RWPE1 (cell line): Measurements from ENCODE around the gene SLC6A12.

Experiments
- CTCF ChIA-PET: fragments of 350-600 bp; sonication (Branson Sonifier 250); formaldehyde crosslinking; extraction: SDS; loops from one replicate; lab custom pipeline; 2021; lab: Yijun Ruan, JAX
- POLR2A ChIA-PET: fragments of 400-600 bp; formaldehyde crosslinking; extraction: SDS; loops from one replicate; lab custom pipeline; 2020; ENCODE audit warnings: antibody characterized with exemption; ENCODE audit not compliant: low non-redundant PET; lab: Yijun Ruan, JAX
- DNase-seq: peaks from one replicate; pipeline ENCODE4 v3.0.0; 2012; ENCODE audit warnings: low spot score
- H3K27ac ChIP-seq: fragments of 450-650 bp; 2 replicates; pipeline ENCODE4 v1.5.1; 2017
- TF ChIP-seq, protein P1 (sequence below): fragments of 450-650 bp; conservative IDR thresholded peaks from 2 replicates; pipeline ENCODE4 v1.5.1; 2017; ENCODE audit warnings: low read depth, mild to moderate bottlenecking

SLC6A12 gene

DNA sequence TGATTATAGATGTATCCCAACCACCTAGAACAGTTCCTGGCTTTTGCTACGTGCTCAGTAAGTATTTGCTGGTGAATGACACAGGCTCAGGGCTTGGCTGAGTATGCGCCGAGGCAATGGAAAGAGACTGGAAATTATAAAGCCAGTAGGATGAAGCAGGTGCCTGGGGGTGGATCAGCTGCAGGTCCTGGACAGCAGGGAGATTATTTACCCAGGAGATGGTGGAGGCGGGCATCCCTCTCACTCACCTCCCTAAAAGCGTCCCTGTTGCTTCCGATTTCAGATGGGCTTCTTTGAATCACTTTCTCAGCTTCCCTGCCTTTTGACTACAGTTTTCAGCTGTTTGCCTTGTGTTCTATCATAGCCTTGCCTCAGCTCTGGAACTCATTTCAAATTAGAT, 42.3 kb upstream of the SLC6A12 start:
- CTCF ChIA-PET = no interaction called here

DNA sequence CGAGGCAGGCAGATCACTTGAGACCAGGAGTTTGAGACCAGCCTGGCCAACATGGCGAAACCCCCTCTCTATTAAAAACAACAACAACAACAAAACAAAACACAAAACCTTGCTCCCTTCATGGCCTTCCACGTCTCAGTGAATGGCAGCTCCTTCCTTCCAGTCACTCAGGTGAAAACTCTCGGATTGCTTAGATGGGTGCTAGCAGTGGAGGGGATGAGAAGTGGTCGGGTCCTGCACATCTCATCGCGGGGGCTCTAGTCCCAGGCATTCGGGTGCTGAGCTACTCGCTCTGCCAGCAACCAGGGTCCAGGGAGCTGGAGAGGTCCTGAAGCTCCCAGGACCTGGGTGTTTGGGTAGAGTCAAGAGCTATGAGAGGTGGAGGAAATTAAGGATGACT, 41.0 kb upstream of the SLC6A12 start:
- ChIA-PET POLR2A (no interaction called here), CTCF (interaction anchor here (0.6 kb wide), 1 partner anchor 9 kb away, joined by 3 read pairs; no protein-coding TSS in a partner anchor)
- H3K27ac ChIP-seq = no peak overlapping the region
- TF ChIP-seq, protein P1, sequence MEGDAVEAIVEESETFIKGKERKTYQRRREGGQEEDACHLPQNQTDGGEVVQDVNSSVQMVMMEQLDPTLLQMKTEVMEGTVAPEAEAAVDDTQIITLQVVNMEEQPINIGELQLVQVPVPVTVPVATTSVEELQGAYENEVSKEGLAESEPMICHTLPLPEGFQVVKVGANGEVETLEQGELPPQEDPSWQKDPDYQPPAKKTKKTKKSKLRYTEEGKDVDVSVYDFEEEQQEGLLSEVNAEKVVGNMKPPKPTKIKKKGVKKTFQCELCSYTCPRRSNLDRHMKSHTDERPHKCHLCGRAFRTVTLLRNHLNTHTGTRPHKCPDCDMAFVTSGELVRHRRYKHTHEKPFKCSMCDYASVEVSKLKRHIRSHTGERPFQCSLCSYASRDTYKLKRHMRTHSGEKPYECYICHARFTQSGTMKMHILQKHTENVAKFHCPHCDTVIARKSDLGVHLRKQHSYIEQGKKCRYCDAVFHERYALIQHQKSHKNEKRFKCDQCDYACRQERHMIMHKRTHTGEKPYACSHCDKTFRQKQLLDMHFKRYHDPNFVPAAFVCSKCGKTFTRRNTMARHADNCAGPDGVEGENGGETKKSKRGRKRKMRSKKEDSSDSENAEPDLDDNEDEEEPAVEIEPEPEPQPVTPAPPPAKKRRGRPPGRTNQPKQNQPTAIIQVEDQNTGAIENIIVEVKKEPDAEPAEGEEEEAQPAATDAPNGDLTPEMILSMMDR = no peak
- no peak for DNase-seq

More for the DNA sequence above, 42.3 kb upstream of the SLC6A12 start:
- no peak overlapping the region for H3K27ac ChIP-seq
- no peak for DNase-seq
- TF ChIP-seq, protein P1 = no peak
- POLR2A ChIA-PET = no interaction called here

DNA sequence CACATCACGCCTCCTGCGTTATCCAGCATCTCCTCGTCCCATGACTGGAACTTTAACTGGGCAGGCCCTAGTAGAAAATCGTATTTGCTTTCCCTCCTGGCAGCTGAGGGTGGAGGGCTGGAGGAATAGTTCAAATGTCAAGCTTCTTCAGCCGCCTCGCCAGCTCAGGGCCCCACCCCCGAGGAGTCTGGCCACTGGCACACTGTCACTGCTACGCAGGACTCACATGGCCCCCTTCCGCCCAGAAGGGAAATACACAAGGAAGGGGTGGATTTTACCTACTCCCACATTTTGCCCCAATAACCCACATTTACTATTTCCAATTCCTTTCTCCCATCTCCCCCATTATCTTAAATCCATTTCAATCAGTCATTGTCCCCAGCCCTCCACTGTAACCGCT, 40.1 kb upstream of the SLC6A12 start:
- no peak for DNase-seq
- H3K27ac ChIP-seq = no peak overlapping the region
- TF ChIP-seq, protein P1 = no peak
- CTCF ChIA-PET = no interaction called here
- POLR2A ChIA-PET = no interaction called here

DNA sequence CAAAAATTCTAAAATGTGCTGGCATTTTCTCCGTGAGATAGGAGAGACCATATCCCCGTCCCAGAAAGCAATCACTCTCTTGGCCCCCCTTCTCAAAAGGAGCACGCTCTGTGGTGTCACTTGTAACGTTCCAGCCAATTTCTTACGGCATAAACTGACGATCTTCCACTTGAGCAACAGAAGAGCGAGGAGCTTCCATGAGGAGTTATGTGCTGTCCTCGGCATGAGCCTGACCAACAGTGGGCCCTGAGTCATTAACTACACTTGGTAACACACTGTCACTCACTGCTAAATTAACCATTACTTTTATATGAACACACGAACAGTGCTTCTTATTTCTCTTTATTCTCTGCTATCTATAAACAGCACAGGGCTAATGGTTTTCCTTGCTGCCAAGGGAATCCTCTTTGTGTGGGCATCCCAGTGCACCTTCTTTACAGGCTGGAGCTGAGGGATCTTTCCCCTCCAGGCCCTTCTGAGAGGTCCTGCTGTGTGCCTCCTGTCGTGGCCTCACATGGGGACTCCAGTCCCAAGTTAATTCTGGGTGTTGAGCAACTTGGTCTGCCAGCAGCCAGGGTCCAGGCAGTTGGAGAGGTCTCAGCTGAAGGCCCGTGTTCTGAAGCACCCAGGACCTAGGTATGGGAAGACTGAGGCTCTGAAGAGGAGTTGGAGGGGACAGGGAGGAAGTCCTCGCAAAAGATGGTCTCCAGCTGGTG, 39.3 kb upstream of the SLC6A12 start:
- H3K27ac ChIP-seq = no peak overlapping the region
- DNase-seq = no peak
- TF ChIP-seq, protein P1 = no peak
- CTCF ChIA-PET = no interaction called here
- POLR2A ChIA-PET = no interaction called here

DNA sequence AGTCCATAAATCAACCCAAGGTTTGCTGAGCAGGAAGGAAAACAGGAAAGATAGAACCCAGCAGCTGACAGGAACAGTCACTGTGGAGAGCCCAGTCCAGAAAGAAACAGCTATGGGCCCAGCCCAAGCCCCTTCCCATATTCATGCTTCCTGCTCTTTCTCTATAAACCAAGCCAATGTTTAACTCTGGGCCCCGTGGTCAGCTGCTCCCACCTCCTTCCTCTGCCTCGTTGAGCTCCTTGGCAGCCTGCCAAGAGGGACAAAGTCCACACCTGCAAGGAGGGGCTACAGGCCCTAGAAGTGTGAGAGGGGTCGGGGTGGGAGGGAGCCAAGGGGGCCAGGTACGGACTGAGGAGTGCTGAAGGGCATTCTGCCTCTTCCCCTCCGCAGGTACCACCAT, 38.7 kb upstream of the SLC6A12 start:
- POLR2A ChIA-PET = no interaction called here
- CTCF ChIA-PET = no interaction called here
- TF ChIP-seq, protein P1 = no peak
- H3K27ac ChIP-seq = no peak overlapping the region
- no peak for DNase-seq

DNA sequence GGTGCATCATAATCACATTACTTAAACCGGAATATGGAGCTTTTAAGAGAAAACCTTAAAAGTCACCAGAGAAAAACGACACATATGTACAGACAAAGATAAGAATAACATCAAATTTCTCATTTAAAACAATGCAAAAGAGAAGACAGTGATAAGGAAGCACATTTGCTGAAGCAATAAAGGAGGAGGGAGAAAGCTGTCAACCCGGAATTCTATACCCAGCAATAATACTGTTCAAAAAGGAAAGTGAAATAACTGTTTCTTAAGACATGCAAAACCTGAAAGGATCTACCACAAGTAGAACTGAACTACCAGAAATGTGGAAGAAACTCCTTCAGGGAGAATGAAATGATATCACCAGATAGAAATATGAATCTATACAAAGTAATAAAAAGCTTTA, 33.3 kb upstream of the SLC6A12 start:
- TF ChIP-seq, protein P1 = no peak
- no peak for DNase-seq
- CTCF ChIA-PET = interaction anchor here (0.6 kb wide), 1 partner anchor 27 kb away, joined by 3 read pairs; no protein-coding TSS in a partner anchor
- no peak overlapping the region for H3K27ac ChIP-seq
- POLR2A ChIA-PET = no interaction called here
